HepG2 (cell line): Measurements from ENCODE around the gene STC2. TPM values are rescaled to one million over a fixed set of nuclear protein-coding genes. Genes with fewer than 3 reads are reported as not detected.

Source experiments
- ARHGAP35 ChIP-seq: sonication (generic); formaldehyde crosslinking; IDR thresholded peaks from 2 replicates; pipeline ENCODE4 v1.9.0; 2022; ENCODE audit warnings: mild to moderate bottlenecking, inconsistent platforms, moderate library complexity, missing genetic modification reagents, borderline replicate concordance
- CCDC6 ChIP-seq: sonication (generic); formaldehyde crosslinking; IDR thresholded peaks from 2 replicates; pipeline ENCODE4 v1.8.1; 2022; ENCODE audit warnings: mild to moderate bottlenecking, missing genetic modification reagents, moderate library complexity
- CHCHD3 ChIP-seq: sonication (generic); formaldehyde crosslinking; IDR thresholded peaks from 2 replicates; pipeline ENCODE4 v1.8.0; 2022; ENCODE audit warnings: mild to moderate bottlenecking, missing genetic modification reagents, moderate library complexity
- ESRRA ChIP-seq: sonication (generic); formaldehyde crosslinking; IDR thresholded peaks from 2 replicates; pipeline ENCODE4 v1.5.1; 2020; ENCODE audit warnings: mild to moderate bottlenecking, low read depth, missing genetic modification reagents
- HOXA3 ChIP-seq: sonication (generic); formaldehyde crosslinking; IDR thresholded peaks from 2 replicates; pipeline ENCODE4 v1.5.0; 2020; ENCODE audit warnings: missing genetic modification reagents
- KDM1A ChIP-seq: IDR thresholded peaks from 2 replicates; pipeline ENCODE4 v1.6.1; 2016; ENCODE audit warnings: missing compliant biosample characterization
- KLF11 ChIP-seq: IDR thresholded peaks from 2 replicates; pipeline ENCODE4 v1.6.1; 2016; ENCODE audit warnings: missing compliant biosample characterization
- KLF9 ChIP-seq: IDR thresholded peaks from 2 replicates; pipeline ENCODE4 v1.6.1; 2016; ENCODE audit warnings: low read depth
- MYNN ChIP-seq: sonication (generic); formaldehyde crosslinking; IDR thresholded peaks from 2 replicates; pipeline ENCODE4 v1.4.0; 2020; ENCODE audit warnings: mild to moderate bottlenecking, low read depth, missing genetic modification reagents
- NR2F1 ChIP-seq, 2 experiments: fragments of 450-650 bp in 1 of 2; formaldehyde crosslinking in 1 of 2; IDR thresholded peaks; 2 replicates each; pipeline versions ENCODE4 v1.5.0 to v1.6.1; 2016 to 2020; ENCODE audit warnings: mild to moderate bottlenecking in 1 of 2, missing compliant biosample characterization in 1 of 2, missing genetic modification reagents in 1 of 2, moderate library complexity in 1 of 2
- SYNCRIP ChIP-seq: fragments of 200-400 bp; formaldehyde crosslinking; IDR thresholded peaks from 2 replicates; pipeline ENCODE4 v1.6.1; 2018; ENCODE audit warnings: mild to moderate bottlenecking, low read depth, low read length; ENCODE audit not compliant: insufficient read depth
- TSC22D2 ChIP-seq: sonication (generic); formaldehyde crosslinking; IDR thresholded peaks from 2 replicates; pipeline ENCODE4 v1.5.1; 2020; ENCODE audit warnings: missing genetic modification reagents, mild to moderate bottlenecking, borderline replicate concordance
- ZEB1 ChIP-seq: IDR thresholded peaks from 2 replicates; pipeline ENCODE4 v1.6.1; 2012; ENCODE audit warnings: mild to moderate bottlenecking, low read depth, inconsistent platforms; ENCODE audit not compliant: insufficient replicate concordance
- ZMYM3 ChIP-seq: sonication (generic); formaldehyde crosslinking; IDR thresholded peaks from 2 replicates; pipeline ENCODE4 v1.5.1; 2020; ENCODE audit warnings: mild to moderate bottlenecking, missing genetic modification reagents
- ZNF263 ChIP-seq: sonication (generic); formaldehyde crosslinking; IDR thresholded peaks from 2 replicates; pipeline ENCODE4 v1.4.0; 2020; ENCODE audit warnings: missing genetic modification reagents
- ZNF331 ChIP-seq: sonication (generic); formaldehyde crosslinking; IDR thresholded peaks from 2 replicates; pipeline ENCODE4 v1.4.0; 2020; ENCODE audit warnings: missing genetic modification reagents
- ZNF569 ChIP-seq: sonication (generic); formaldehyde crosslinking; IDR thresholded peaks from 2 replicates; pipeline ENCODE4 v1.5.0; 2020; ENCODE audit warnings: mild to moderate bottlenecking, missing genetic modification reagents, moderate library complexity, borderline replicate concordance
- ZNF619 ChIP-seq: sonication (generic); formaldehyde crosslinking; IDR thresholded peaks from 2 replicates; pipeline ENCODE4 v1.4.0; 2020; ENCODE audit warnings: mild to moderate bottlenecking, missing genetic modification reagents
- ZNF703 ChIP-seq: sonication (generic); formaldehyde crosslinking; IDR thresholded peaks from 2 replicates; pipeline ENCODE4 v1.5.1; 2020; ENCODE audit warnings: missing genetic modification reagents, mild to moderate bottlenecking, moderate library complexity, borderline replicate concordance
- ZNF891 ChIP-seq: sonication (generic); formaldehyde crosslinking; IDR thresholded peaks from 2 replicates; pipeline ENCODE4 v1.5.0; 2020; ENCODE audit warnings: mild to moderate bottlenecking, missing genetic modification reagents
- polyA plus RNA-seq, 8 experiments: library from polyadenylated mRNA; depleted of rRNA in 3 of 8; stranded (reverse) in 7 of 8; unstranded in 1 of 8; fragments of >200 nt; fragmentation: Illumina TruSeq in 4 of 8; extraction: Trizol in 4 of 8; gene quantifications; 2 replicates each; pipeline versions ENCODE4 v1.2.1 to v1.2.3, GENCODE V29; 2011 to 2016; ENCODE audit warnings: low read depth in 4 of 8, missing spikeins in 1 of 8, mixed read lengths in 1 of 8; ENCODE audit not compliant: insufficient read depth in 1 of 8
- total RNA-seq, 5 experiments: library from RNA; depleted of rRNA; stranded (reverse); fragments of >200 nt; fragmentation: Illumina TruSeq; extraction: Trizol; gene quantifications; 2 replicates each; pipeline ENCODE4 v1.2.3, GENCODE V29; 2016; ENCODE audit warnings: low read depth in 1 of 5
- TF ChIP-seq, protein P1 (sequence below): sonication (generic); formaldehyde crosslinking; IDR thresholded peaks from 2 replicates; pipeline ENCODE4 v1.5.1; 2020; ENCODE audit warnings: missing genetic modification reagents, mild to moderate bottlenecking, borderline replicate concordance
- TF ChIP-seq, protein P2 (sequence below): IDR thresholded peaks from 2 replicates; pipeline ENCODE4 v1.6.1; 2016; ENCODE audit warnings: control low read depth
- TF ChIP-seq, protein P3 (sequence below): sonication (generic); formaldehyde crosslinking; IDR thresholded peaks from 2 replicates; pipeline ENCODE4 v1.5.0; 2020; ENCODE audit warnings: missing genetic modification reagents
- TF ChIP-seq, protein P4 (sequence below): sonication (generic); formaldehyde crosslinking; IDR thresholded peaks from 2 replicates; pipeline ENCODE4 v1.4.0; 2020; ENCODE audit warnings: mild to moderate bottlenecking, missing genetic modification reagents
- TF ChIP-seq, protein P5 (sequence below): sonication (generic); formaldehyde crosslinking; conservative IDR thresholded peaks from 2 replicates; pipeline ENCODE4 v1.4.0; 2020; ENCODE audit warnings: missing genetic modification reagents

Gene STC2
- total and polyA plus RNA-seq, 2 of the 13 experiments (the other 11 are each of a cell fraction or from before 2014, with no cell fraction given) = 27.1 to 69.2 TPM

DNA sequence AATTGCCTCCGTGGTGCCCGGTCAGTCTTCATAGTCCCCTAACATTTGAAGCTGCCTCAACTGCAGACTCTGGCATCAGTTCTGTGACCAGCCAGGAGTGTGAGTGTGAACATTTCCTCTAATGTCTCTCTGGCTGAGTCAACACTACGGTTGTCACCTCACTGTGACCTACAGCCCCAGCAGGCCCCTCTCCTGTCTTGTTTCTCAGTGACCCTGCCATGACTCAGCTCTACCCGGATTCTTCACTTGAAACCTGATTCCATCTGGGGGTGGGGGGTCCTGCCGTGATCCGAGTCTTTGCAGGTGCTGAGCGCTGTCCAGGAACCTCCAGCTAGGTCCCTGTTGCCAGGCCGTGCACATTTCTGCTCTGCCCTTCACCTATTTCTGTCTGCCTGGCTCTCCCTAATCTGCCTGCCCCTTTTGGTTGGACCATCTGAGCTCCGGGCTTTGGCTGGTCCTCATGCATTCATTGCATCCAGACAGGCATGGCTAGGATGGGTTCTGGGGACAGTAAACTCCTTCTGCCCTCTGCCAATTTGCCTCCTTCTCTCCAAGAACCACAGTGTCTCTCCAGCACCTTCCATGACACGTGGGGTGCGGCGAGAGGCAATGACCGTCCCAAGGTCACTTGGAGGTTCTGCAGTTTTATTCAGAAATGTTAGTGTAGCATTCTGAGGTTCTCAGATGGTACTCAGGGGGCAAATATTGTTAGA, 24.2 kb downstream of the STC2 start (continued):
- TF ChIP-seq ESRRA (CRISPR knock-in tag) (no peak; the same call in 1 of the 2 replicates), ZEB1 (no peak), ZNF569 (CRISPR knock-in tag) (no peak), ZNF619 (CRISPR knock-in tag) (no peak), CHCHD3 (CRISPR knock-in tag) (no peak), CCDC6 (CRISPR knock-in tag) (no peak), KLF11 (no peak), KDM1A (CRISPR knock-in tag) (no peak), SYNCRIP (no peak), ZNF331 (no peak), ZNF703 (CRISPR knock-in tag) (no peak), KLF9 (CRISPR knock-in tag) (no peak), TSC22D2 (CRISPR knock-in tag) (no peak), ZNF263 (0 out of 2 replicates have a peak, but pooled peaks have one; percentile 30), ARHGAP35 (no peak), MYNN (CRISPR knock-in tag) (no peak), ZMYM3 (CRISPR knock-in tag) (peak; percentile 84), HOXA3 (CRISPR knock-in tag) (peak; percentile 13; the same call in 1 of the 2 replicates), ZNF891 (CRISPR knock-in tag) (no peak), NR2F1 (CRISPR knock-in tag; IDR thresholded peaks at IDR 0.05) (peak; percentile 75 to 84)
- TF ChIP-seq, protein P1, sequence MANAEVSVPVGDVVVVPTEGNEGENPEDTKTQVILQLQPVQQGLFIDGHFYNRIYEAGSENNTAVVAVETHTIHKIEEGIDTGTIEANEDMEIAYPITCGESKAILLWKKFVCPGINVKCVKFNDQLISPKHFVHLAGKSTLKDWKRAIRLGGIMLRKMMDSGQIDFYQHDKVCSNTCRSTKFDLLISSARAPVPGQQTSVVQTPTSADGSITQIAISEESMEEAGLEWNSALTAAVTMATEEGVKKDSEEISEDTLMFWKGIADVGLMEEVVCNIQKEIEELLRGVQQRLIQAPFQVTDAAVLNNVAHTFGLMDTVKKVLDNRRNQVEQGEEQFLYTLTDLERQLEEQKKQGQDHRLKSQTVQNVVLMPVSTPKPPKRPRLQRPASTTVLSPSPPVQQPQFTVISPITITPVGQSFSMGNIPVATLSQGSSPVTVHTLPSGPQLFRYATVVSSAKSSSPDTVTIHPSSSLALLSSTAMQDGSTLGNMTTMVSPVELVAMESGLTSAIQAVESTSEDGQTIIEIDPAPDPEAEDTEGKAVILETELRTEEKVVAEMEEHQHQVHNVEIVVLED (CRISPR knock-in tag) = no peak
- TF ChIP-seq, protein P2, sequence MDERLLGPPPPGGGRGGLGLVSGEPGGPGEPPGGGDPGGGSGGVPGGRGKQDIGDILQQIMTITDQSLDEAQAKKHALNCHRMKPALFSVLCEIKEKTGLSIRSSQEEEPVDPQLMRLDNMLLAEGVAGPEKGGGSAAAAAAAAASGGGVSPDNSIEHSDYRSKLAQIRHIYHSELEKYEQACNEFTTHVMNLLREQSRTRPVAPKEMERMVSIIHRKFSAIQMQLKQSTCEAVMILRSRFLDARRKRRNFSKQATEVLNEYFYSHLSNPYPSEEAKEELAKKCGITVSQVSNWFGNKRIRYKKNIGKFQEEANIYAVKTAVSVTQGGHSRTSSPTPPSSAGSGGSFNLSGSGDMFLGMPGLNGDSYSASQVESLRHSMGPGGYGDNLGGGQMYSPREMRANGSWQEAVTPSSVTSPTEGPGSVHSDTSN (CRISPR knock-in tag) = no peak
- TF ChIP-seq, protein P3, sequence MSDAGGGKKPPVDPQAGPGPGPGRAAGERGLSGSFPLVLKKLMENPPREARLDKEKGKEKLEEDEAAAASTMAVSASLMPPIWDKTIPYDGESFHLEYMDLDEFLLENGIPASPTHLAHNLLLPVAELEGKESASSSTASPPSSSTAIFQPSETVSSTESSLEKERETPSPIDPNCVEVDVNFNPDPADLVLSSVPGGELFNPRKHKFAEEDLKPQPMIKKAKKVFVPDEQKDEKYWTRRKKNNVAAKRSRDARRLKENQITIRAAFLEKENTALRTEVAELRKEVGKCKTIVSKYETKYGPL (CRISPR knock-in tag) = no peak
- TF ChIP-seq, protein P4, sequence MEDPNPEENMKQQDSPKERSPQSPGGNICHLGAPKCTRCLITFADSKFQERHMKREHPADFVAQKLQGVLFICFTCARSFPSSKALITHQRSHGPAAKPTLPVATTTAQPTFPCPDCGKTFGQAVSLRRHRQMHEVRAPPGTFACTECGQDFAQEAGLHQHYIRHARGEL (CRISPR knock-in tag) = no peak
- TF ChIP-seq, protein P5, sequence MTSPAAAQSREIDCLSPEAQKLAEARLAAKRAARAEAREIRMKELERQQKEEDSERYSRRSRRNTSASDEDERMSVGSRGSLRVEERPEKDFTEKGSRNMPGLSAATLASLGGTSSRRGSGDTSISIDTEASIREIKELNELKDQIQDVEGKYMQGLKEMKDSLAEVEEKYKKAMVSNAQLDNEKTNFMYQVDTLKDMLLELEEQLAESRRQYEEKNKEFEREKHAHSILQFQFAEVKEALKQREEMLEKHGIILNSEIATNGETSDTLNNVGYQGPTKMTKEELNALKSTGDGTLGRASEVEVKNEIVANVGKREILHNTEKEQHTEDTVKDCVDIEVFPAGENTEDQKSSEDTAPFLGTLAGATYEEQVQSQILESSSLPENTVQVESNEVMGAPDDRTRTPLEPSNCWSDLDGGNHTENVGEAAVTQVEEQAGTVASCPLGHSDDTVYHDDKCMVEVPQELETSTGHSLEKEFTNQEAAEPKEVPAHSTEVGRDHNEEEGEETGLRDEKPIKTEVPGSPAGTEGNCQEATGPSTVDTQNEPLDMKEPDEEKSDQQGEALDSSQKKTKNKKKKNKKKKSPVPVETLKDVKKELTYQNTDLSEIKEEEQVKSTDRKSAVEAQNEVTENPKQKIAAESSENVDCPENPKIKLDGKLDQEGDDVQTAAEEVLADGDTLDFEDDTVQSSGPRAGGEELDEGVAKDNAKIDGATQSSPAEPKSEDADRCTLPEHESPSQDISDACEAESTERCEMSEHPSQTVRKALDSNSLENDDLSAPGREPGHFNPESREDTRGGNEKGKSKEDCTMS (CRISPR knock-in tag) = no peak
